RWPE2 (cell line): ENCODE data around the gene ERBB4.

Experiments
- ATAC-seq: fragments of 200-7000 bp; cut with Tn5 transposase; 3 replicates; pipeline ENCODE4 v1.9.1; 2021; ENCODE audit warnings: low read depth
- DNase-seq: peaks from one replicate; pipeline ENCODE4 v3.0.0-alpha.2; 2020; ENCODE audit warnings: low spot score
- H3K27ac ChIP-seq: fragments of 450-650 bp; 2 replicates; pipeline ENCODE4 v1.5.1; 2017; ENCODE audit warnings: mild to moderate bottlenecking; ENCODE audit not compliant: poor library complexity, severe bottlenecking
- H3K27me3 ChIP-seq: fragments of 250-450 bp; sonication (Bioruptor Pico); 2 replicates; pipeline ENCODE4 v1.5.1; 2021; ENCODE audit warnings: mild to moderate bottlenecking, moderate library complexity; ENCODE audit not compliant: insufficient read depth, poor library complexity, severe bottlenecking
- H3K36me3 ChIP-seq: fragments of 250-450 bp; sonication (Bioruptor Pico); 2 replicates; pipeline ENCODE4 v1.5.1; 2020; ENCODE audit warnings: low read depth, mild to moderate bottlenecking, moderate library complexity
- H3K4me1 ChIP-seq: fragments of 250-450 bp; sonication (Bioruptor Pico); 2 replicates; pipeline ENCODE4 v1.5.1; 2021; ENCODE audit warnings: mild to moderate bottlenecking, moderate library complexity; ENCODE audit not compliant: insufficient read depth, poor library complexity, severe bottlenecking
- H3K4me3 ChIP-seq: fragments of 250-450 bp; sonication (Bioruptor Pico); 2 replicates; pipeline ENCODE4 v1.5.1; 2021; ENCODE audit warnings: mild to moderate bottlenecking, moderate library complexity; ENCODE audit not compliant: severe bottlenecking
- H3K9me3 ChIP-seq: fragments of 250-450 bp; sonication (Bioruptor Pico); 2 replicates; pipeline ENCODE4 v1.5.1; 2021; ENCODE audit warnings: mild to moderate bottlenecking, moderate library complexity; ENCODE audit not compliant: severe bottlenecking
- CTCF ChIP-seq: fragments of 450-650 bp; IDR thresholded peaks from one replicate; pipeline ENCODE4 v1.5.1; 2017; ENCODE audit warnings: mild to moderate bottlenecking, moderate library complexity; ENCODE audit not compliant: poor library complexity, severe bottlenecking

ERBB4 gene

GRCh38 chr2:212539072-212539880, 674 bp upstream of the ERBB4 start:
- no peak for DNase-seq

GRCh38 chr2:212537726-212538304, 787 bp downstream of the ERBB4 start:
- peaks cover 52% of the 10 kb centered on the region for H3K27me3 ChIP-seq
- no peaks in the 10 kb centered on the region for H3K9me3 ChIP-seq
- no peaks in the 10 kb centered on the region for H3K4me1 ChIP-seq
- no peak for DNase-seq
- TF ChIP-seq CTCF, result no peak
- H3K36me3 ChIP-seq, result no peaks in the 10 kb centered on the region
- peak overlapping the region; percentile 37 for H3K4me3 ChIP-seq
- H3K27ac ChIP-seq, result no peak overlapping the region
- peak; percentile 44 for ATAC-seq

More at GRCh38 chr2:212539072-212539880, 674 bp upstream of the ERBB4 start:
- peak; percentile 19; the same call in 1 of the 3 replicates for ATAC-seq
- peak overlapping the region; percentile 37 for H3K4me3 ChIP-seq
- no peaks in the 10 kb centered on the region for H3K4me1 ChIP-seq
- no peak for TF ChIP-seq CTCF
- no peaks in the 10 kb centered on the region for H3K9me3 ChIP-seq
- H3K27me3 ChIP-seq, result peaks cover 45% of the 10 kb centered on the region
- no peaks in the 10 kb centered on the region for H3K36me3 ChIP-seq
- no peak overlapping the region for H3K27ac ChIP-seq

- ATAC-seq, result peak; percentile 41
- H3K4me1 ChIP-seq, result no peaks in the 10 kb centered on the region
- peaks cover 52% of the 10 kb centered on the region for H3K27me3 ChIP-seq
- H3K36me3 ChIP-seq, result no peaks in the 10 kb centered on the region
- no peak overlapping the region for H3K27ac ChIP-seq
- H3K9me3 ChIP-seq, result no peaks in the 10 kb centered on the region
- DNase-seq, result peak; percentile 50
- H3K4me3 ChIP-seq, result peak overlapping the region; percentile 37
- TF ChIP-seq CTCF, result no peak
These were observed 1.5 kb downstream of the ERBB4 start for GRCh38 chr2:212536817-212537725.

GRCh38 chr2:212535996-212536816, 2.4 kb downstream of the ERBB4 start:
- ATAC-seq (no peak), DNase-seq (no peak)
- Histone ChIP-seq H3K9me3 (no peaks in the 10 kb centered on the region), H3K4me1 (no peaks in the 10 kb centered on the region), H3K27me3 (peaks cover 52% of the 10 kb centered on the region), H3K36me3 (no peaks in the 10 kb centered on the region), H3K4me3 (no peak overlapping the region), H3K27ac (no peak overlapping the region)
- no peak for TF ChIP-seq CTCF
